GM19238 (cell line): ENCODE measurements around the gene XRCC6.
"Not testable (repeated sequence)": the region's sequence is repeated elsewhere in the genome, so short reads cannot be mapped to it uniquely, and the experiment has no call there.

ENCODE experiments used
- DNase-seq: peaks from one replicate; pipeline ENCODE4 v3.0.0; 2011; ENCODE audit warnings: low spot score; ENCODE audit not compliant: insufficient read length

The XRCC6 gene

DNA sequence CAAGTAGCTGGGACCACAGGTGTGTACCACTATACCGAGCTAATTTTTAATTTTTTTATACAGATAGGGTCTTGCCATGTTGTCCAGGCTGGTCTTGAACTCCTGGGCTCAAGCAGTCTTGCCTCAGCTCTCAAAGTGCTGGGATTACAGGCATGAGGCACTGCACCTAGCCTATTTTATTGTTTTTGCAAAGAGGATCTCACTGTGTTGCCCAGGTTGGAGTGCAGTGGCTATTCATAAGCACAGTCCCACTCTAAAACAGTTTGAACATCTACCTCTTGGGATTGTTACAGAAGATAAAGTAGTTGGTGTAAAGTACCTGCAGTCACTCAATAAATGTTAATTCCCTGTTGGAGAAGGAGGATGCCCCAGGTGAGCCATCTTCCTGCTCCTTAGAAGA, 29.1 kb downstream of the XRCC6 start:
- DNase-seq: no peak

- DNase-seq: no peak
Observed at GRCh38 chr22:41650821-41651220, 29.7 kb downstream of the XRCC6 start.

DNA sequence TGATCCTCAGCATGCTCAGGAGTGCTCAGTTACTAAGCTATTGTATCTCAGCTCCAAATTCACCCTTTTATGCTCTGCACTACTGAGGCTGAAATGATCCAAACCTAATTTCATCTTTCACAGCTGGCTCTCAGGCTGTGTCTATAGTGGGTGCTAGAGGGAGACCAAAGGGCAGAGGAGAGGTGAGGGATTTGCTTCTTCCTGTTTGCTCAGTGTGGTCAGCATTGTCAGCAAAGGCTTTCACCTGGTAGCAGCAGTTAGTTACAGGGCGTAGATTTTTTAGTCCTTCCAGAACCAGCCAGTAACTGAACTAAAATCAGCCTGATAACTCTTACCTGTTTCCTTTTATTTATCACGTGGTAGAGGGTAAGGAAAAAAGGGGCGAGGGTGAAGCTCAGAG, 33.2 kb downstream of the XRCC6 start:
- no peak for DNase-seq

DNA sequence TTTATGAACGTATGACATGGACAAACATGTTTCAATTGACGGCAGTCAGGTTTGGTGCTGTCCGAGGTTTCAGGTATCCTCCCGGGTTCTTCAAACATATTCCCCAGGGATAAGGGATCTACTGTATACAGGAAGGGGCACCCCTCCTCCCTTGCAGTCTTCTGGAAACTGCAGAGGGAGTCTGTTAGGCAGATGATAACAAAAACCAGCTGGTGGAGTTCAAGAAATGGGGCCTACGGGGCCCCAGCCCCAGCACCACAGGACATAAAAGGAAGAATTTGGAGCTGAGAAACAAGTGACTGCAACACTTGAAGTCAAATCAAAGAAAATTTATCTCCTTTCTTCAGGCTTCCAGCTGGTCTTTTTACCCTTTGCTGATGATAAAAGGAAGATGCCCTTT, 35.5 kb downstream of the XRCC6 start:
- no peak for DNase-seq

- no peak for DNase-seq
Observed at GRCh38 chr22:41657709-41658108, 36.6 kb downstream of the XRCC6 start.

DNA sequence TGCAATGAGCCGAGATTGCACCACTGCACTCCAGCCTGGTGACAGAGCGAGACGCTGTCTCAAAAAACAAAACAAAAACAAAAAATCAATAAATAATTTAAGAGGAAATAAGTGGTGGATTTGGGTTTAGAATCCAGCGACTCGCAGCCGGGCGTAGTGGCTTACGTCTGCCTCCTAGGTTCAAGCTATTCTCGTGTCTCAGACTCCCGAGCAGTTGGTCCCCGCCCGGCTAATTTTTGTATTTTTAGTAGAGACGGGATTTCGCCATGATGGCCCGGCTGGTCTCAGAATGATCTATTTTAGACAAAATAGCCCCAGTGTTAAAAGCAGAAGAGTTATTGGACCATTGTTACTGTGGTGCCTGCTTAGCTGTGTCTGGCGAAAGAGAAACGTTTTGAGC, 37.8 kb downstream of the XRCC6 start:
- DNase-seq: no peak

GRCh38 chr22:41659941-41660340, 38.8 kb downstream of the XRCC6 start:
- DNase-seq: no peak

DNA sequence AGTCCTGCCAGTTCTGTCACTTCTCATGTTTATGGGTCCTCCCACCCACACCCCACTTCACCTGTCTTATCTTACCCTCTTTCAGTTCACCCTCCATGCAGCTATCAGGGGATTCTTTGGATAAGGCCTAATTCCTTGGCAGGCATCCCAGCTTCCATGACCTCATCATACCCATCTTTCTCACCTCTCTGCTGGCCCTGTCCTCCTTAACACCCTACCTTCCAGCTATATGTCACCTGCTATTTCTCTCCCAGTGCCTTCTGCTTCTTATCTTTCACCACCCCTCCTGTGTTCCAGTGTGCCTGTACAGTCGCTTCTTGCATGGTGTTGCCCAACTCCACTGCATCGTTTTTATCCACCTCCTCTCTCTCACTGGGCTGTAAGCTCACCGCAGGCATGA, 39.3 kb downstream of the XRCC6 start:
- DNase-seq: no peak

GRCh38 chr22:41661088-41661487, 40.0 kb downstream of the XRCC6 start:
- DNase-seq: no peak

DNA sequence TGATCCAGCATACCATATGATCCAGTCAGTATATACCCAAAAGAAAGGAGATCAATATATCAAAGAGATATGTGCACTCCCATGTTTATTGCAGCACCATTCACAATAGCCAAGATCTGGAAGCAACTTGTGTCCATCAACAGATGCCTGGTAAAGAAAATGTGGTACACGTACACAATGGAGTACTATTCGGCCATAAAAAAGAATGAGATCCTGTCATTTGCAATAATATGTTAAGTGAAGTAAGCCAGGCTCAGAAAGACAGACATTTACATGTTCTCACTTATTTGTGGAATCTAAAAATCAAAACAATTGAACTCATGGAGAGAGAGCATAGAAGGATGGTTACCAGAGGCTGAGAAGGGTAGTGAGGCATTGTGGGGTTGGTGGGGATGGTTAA, 40.6 kb downstream of the XRCC6 start:
- DNase-seq: no peak

- not testable (repeated sequence) for DNase-seq
Observed at GRCh38 chr22:41663594-41663993, 42.5 kb downstream of the XRCC6 start.

GRCh38 chr22:41664490-41664889, 43.4 kb downstream of the XRCC6 start:
- no peak for DNase-seq

GRCh38 chr22:41664951-41665350, 43.9 kb downstream of the XRCC6 start:
- DNase-seq: no peak

GRCh38 chr22:41668971-41669911, 48.1 kb downstream of the XRCC6 start:
- no peak for DNase-seq

- not testable (repeated sequence) for DNase-seq
Observed at GRCh38 chr22:41672096-41672495, 51.0 kb downstream of the XRCC6 start.

- no peak for DNase-seq
Observed at GRCh38 chr22:41672780-41673509, 51.9 kb downstream of the XRCC6 start.

DNA sequence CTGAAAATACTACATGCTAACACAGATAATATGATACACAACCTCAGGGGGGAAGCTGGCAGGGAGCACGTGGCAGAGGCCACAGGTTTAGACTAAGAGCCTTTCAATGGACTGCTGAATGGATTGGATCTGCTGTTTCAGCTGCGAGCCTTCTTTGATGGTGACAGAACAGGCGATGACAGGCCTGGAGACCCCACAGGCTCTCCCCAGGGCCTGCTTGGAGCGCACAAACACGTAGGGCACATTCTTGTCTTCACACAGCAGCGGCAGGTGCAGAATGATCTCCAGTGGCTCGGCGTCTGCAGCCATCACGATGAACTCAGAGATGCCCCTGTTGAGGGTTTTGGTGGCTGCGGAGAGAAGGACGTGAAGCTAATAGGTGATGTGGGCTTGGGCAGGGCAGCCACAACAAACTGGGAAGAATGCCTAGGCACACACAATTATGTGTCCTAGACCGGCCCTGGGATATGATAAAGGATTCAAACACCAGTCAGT, 53.8 kb downstream of the XRCC6 start:
- DNase-seq: no peak

DNA sequence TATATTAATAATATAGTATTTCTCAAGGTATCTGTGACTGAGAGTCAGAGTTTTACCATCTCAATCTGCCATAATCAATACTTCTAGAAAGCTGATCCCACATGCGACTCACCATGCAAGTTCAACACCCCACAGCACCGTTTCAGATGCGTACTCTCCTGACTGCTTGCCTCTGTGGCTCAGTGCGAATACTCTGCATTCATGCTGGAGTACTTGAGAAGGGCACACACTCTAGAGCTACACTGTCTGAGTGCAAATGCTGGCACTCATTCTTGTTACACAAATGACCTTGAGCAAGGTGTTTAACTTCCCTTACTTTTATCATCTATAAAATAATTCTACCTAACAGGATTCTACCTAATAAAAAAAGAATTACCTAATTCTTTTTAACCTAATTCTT, 55.0 kb downstream of the XRCC6 start:
- DNase-seq: no peak

- no peak for DNase-seq
Observed at GRCh38 chr22:41681616-41682015, 60.5 kb downstream of the XRCC6 start.

GRCh38 chr22:41682033-41682807, 61.1 kb downstream of the XRCC6 start:
- DNase-seq: peak; percentile 71

- no peak for DNase-seq
Observed at GRCh38 chr22:41683052-41683451, 62.0 kb downstream of the XRCC6 start.

DNA sequence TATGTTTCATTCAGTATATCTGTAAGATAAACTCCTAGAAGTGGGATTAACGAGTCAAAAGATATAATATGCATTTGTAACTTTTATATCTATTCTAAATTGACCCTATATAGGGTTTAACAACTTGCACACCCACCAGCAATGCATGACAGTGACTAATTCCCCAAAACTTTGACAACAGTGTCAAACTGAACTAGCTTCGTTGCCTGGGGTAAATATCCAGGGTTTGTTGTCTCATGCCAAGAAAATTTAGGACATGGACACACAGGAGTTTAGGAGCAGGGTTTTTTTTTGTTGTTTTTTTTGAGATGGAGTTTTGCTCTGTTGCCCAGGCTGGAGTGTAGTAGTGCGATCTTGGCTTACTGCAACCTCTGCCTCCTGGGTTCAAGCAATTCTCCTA, 62.5 kb downstream of the XRCC6 start:
- DNase-seq: no peak
